HepG2 (cell line): Measurements from ENCODE around the gene TTC39B. TPM values are rescaled to one million over a fixed set of nuclear protein-coding genes. Genes with fewer than 3 reads are reported as not detected.

Experiments
- HOXA9 ChIP-seq: sonication (generic); formaldehyde crosslinking; IDR thresholded peaks from 2 replicates; pipeline ENCODE4 v1.8.1; 2022; ENCODE audit warnings: missing genetic modification reagents, mild to moderate bottlenecking, moderate library complexity, borderline replicate concordance
- NCOR1 ChIP-seq: fragments of 200-600 bp; sonication (generic); IDR thresholded peaks from 2 replicates; pipeline ENCODE4 v1.7.0; 2017; ENCODE audit warnings: antibody characterized with exemption, low read length, borderline replicate concordance
- TERF1 ChIP-seq: sonication (generic); formaldehyde crosslinking; IDR thresholded peaks from 2 replicates; pipeline ENCODE4 v1.8.0; 2022; ENCODE audit warnings: mild to moderate bottlenecking, missing genetic modification reagents, moderate library complexity
- ZBTB40 ChIP-seq, 2 experiments: fragments of 450-650 bp in 1 of 2; sonication (generic) in 1 of 2; formaldehyde crosslinking in 1 of 2; IDR thresholded peaks; 2 replicates each; pipeline versions ENCODE4 v1.6.1 to v1.8.0; 2016 to 2022; ENCODE audit warnings: antibody characterized with exemption in 1 of 2, mild to moderate bottlenecking in 1 of 2, missing genetic modification reagents in 1 of 2
- ZNF264 ChIP-seq: sonication (generic); formaldehyde crosslinking; IDR thresholded peaks from 2 replicates; pipeline ENCODE4 v1.4.0; 2020; ENCODE audit warnings: missing genetic modification reagents
- ZNF350 ChIP-seq: sonication (generic); formaldehyde crosslinking; IDR thresholded peaks from 2 replicates; pipeline ENCODE4 v1.4.0; 2020; ENCODE audit warnings: mild to moderate bottlenecking, low read depth, missing genetic modification reagents, borderline replicate concordance
- ZNF616 ChIP-seq: sonication (generic); formaldehyde crosslinking; IDR thresholded peaks from 2 replicates; pipeline ENCODE4 v1.5.0; 2020; ENCODE audit warnings: low read depth, mild to moderate bottlenecking, missing genetic modification reagents
- ZNF770 ChIP-seq: sonication (generic); formaldehyde crosslinking; IDR thresholded peaks from 2 replicates; pipeline ENCODE4 v1.5.0; 2020; ENCODE audit warnings: mild to moderate bottlenecking, missing genetic modification reagents
- ZNF800 ChIP-seq: sonication (generic); formaldehyde crosslinking; IDR thresholded peaks from 2 replicates; pipeline ENCODE4 v1.4.0; 2020; ENCODE audit warnings: missing genetic modification reagents
- polyA plus RNA-seq, 8 experiments: library from polyadenylated mRNA; depleted of rRNA in 3 of 8; stranded (reverse) in 7 of 8; unstranded in 1 of 8; fragments of >200 nt; fragmentation: Illumina TruSeq in 4 of 8; extraction: Trizol in 4 of 8; gene quantifications; 2 replicates each; pipeline versions ENCODE4 v1.2.1 to v1.2.3, GENCODE V29; 2011 to 2016; ENCODE audit warnings: low read depth in 4 of 8, missing spikeins in 1 of 8, mixed read lengths in 1 of 8; ENCODE audit not compliant: insufficient read depth in 1 of 8
- total RNA-seq, 5 experiments: library from RNA; depleted of rRNA; stranded (reverse); fragments of >200 nt; fragmentation: Illumina TruSeq; extraction: Trizol; gene quantifications; 2 replicates each; pipeline ENCODE4 v1.2.3, GENCODE V29; 2016; ENCODE audit warnings: low read depth in 1 of 5
- TF ChIP-seq, protein P1 (sequence below): sonication (generic); formaldehyde crosslinking; IDR thresholded peaks from 2 replicates; pipeline ENCODE4 v1.4.0; 2020; ENCODE audit warnings: mild to moderate bottlenecking, low read depth, missing genetic modification reagents

The TTC39B gene
- total and polyA plus RNA-seq, 2 of the 13 experiments (the other 11 are each of a cell fraction or from before 2014, with no cell fraction given): 14.3 to 19.4 TPM

DNA sequence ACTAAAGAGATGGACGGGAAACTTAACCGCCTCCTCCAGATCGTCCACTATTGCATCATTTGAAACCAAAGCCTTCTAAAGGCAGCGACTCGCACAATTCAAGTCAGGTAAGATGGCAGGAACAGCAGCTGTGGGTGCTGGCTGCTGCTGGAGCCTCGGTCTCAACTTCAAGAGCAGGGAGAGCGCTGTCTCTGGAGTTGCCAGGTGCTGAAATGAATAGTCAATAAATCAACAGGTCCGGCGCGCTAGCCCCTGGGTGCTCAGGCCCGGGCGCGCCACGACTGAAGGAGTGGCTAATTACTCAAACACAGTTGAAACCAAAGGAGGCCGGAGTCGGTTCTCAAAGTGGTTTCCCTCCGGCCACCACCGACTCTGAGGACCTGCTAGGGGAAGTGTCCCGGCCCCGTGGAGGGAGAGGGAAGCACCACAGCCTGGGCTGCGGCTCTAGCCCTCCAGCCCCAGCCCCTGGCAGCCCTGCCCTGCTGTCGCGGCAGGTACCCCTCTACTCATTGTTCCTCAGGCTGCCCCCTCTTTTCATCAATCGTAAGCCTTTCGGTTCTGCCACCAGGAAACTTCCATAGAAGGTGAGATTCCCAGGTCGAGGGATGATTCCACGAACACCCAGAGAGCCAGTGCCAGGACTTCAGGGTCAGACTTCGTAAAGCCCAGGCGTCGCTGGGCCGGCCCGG is 804 bp downstream of the TTC39B start (continued):
- no peak for TF ChIP-seq ZNF770 (CRISPR knock-in tag)
- TF ChIP-seq, protein P1, sequence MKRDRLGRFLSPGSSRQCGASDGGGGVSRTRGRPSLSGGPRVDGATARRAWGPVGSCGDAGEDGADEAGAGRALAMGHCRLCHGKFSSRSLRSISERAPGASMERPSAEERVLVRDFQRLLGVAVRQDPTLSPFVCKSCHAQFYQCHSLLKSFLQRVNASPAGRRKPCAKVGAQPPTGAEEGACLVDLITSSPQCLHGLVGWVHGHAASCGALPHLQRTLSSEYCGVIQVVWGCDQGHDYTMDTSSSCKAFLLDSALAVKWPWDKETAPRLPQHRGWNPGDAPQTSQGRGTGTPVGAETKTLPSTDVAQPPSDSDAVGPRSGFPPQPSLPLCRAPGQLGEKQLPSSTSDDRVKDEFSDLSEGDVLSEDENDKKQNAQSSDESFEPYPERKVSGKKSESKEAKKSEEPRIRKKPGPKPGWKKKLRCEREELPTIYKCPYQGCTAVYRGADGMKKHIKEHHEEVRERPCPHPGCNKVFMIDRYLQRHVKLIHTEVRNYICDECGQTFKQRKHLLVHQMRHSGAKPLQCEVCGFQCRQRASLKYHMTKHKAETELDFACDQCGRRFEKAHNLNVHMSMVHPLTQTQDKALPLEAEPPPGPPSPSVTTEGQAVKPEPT: no peak
- no peak for TF ChIP-seq TERF1 (CRISPR knock-in tag)
- TF ChIP-seq ZBTB40 (IDR thresholded peaks at IDR 0.05): no peak
- 0 out of 2 replicates have a peak, but pooled peaks have one; percentile 9 for TF ChIP-seq ZBTB40 (CRISPR knock-in tag; IDR thresholded peaks at IDR 0.05)
- no peak; the same call in none of the 2 replicates for TF ChIP-seq ZNF350 (CRISPR knock-in tag)
- TF ChIP-seq ZNF264 (CRISPR knock-in tag): no peak
- TF ChIP-seq HOXA9 (CRISPR knock-in tag): no peak
- no peak for TF ChIP-seq ZNF800 (CRISPR knock-in tag)
- TF ChIP-seq ZNF616 (CRISPR knock-in tag): no peak
- no peak for TF ChIP-seq NCOR1
